ENCODE results near the gene ENOX1.

DNA sequence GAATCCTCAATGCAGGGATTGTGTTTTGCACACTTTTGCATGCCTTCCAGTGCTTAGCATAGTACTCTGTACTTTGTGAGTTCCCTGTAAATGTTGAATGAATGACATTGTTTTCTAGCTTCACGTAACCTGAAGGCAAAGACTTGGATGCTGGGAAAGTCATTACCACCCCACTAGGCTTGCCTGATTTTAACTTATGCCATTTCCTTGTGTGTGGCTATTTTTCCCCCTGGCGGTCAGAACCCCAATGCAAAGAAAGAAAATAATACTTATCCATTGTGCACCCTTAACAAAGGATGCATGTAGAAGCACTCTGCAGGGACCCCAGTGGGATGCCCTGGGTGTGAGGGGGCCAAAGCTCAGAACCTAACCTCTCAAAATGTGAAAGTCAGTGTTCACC is 1.2 kb upstream of the ENOX1 start:
- TF ChIP-seq EZH2 (IDR thresholded peaks at IDR 0.05) (no peak), POLR2AphosphoS5 (IDR thresholded peaks at IDR 0.05; ENCODE audit: borderline replicate concordance, low read depth, low read length) (no peak), FOXP2 (optimal IDR thresholded peaks at IDR 0.05; ENCODE audit: control extremely low read depth, extremely low read length, insufficient read depth) (no peak)

Data from SK-N-MC (cell line).